CD4-positive, CD25-positive, alpha-beta regulatory T cell (primary cell): ENCODE measurements around the gene MID1. TPM values are rescaled to one million over a fixed set of nuclear protein-coding genes. Genes with fewer than 3 reads are reported as not detected.

Source experiments
- ATAC-seq, 2 donors: fragments of 150-1000 bp; cut with Tn5 transposase; one replicate each; pipeline ENCODE4 v1.10.0; 2021; ENCODE audit warnings: low read depth in 2 of 2, moderate number of reproducible peaks in 2 of 2, moderate library complexity in 1 of 2
- DNase-seq, 3 donors: peaks; one replicate each; pipeline versions ENCODE4 v3.0.0 to v3.0.0-alpha.2; 2012 to 2022; ENCODE audit warnings: mixed read lengths in 1 of 3
- H3K27ac ChIP-seq: one replicate; pipeline ENCODE4 v1.7.0; 2013; ENCODE audit warnings: mild to moderate bottlenecking, low read length; ENCODE audit not compliant: insufficient read depth, poor library complexity, severe bottlenecking
- H3K27me3 ChIP-seq: one replicate; pipeline ENCODE4 v1.7.0; 2013; ENCODE audit warnings: low read length; ENCODE audit not compliant: control insufficient read depth, insufficient read depth
- H3K36me3 ChIP-seq: one replicate; pipeline ENCODE4 v1.7.0; 2013; ENCODE audit warnings: mild to moderate bottlenecking, low read length, moderate library complexity; ENCODE audit not compliant: control insufficient read depth, insufficient read depth
- H3K4me1 ChIP-seq: 2 replicates; pipeline ENCODE4 v1.7.0; 2013; ENCODE audit warnings: mild to moderate bottlenecking, low read length; ENCODE audit not compliant: insufficient read depth, control insufficient read depth, poor library complexity, severe bottlenecking
- H3K4me3 ChIP-seq: one replicate; pipeline ENCODE4 v1.7.0; 2013; ENCODE audit warnings: low read depth, mild to moderate bottlenecking, low read length, moderate library complexity
- H3K9me3 ChIP-seq, 2 experiments: 1 replicate in 1 of 2; 2 replicates in 1 of 2; pipeline ENCODE4 v1.7.0; 2013; ENCODE audit warnings: low read length in 2 of 2, mild to moderate bottlenecking in 1 of 2, moderate library complexity in 1 of 2; ENCODE audit not compliant: control insufficient read depth in 2 of 2
- H3K27ac Mint-ChIP-seq, 3 donors: one replicate each; pipeline ENCODE4 v1.8.0; 2020 to 2022; ENCODE audit warnings: mild to moderate bottlenecking in 3 of 3, mixed read lengths in 3 of 3, moderate library complexity in 2 of 3
- H3K27me3 Mint-ChIP-seq: one replicate; pipeline ENCODE4 v1.8.0; 2022; ENCODE audit warnings: mild to moderate bottlenecking, mixed read lengths
- H3K36me3 Mint-ChIP-seq: one replicate; pipeline ENCODE4 v1.8.0; 2020; ENCODE audit warnings: mixed read lengths
- H3K4me1 Mint-ChIP-seq, 4 donors: one replicate each; pipeline ENCODE4 v1.8.0; 2020 to 2022; ENCODE audit warnings: mixed read lengths in 4 of 4, mild to moderate bottlenecking in 1 of 4
- H3K4me3 Mint-ChIP-seq, 4 donors: one replicate each; pipeline ENCODE4 v1.8.0; 2020 to 2022; ENCODE audit warnings: mild to moderate bottlenecking in 4 of 4, mixed read lengths in 4 of 4, moderate library complexity in 3 of 4
- H3K9me3 Mint-ChIP-seq, 7 donors: one replicate each; pipeline ENCODE4 v1.8.0; 2020 to 2022; ENCODE audit warnings: mixed read lengths in 7 of 7, mild to moderate bottlenecking in 3 of 7, moderate library complexity in 2 of 7
- polyA plus RNA-seq, 4 donors: library from polyadenylated mRNA; unstranded; fragments of 300-500 nt; fragmentation: Illumina TruSeq; gene quantifications; one replicate each; pipeline ENCODE4 v1.2.3, GENCODE V29; 2021
- total RNA-seq: library from RNA; stranded (reverse); gene quantifications from one replicate; pipeline ENCODE4 v1.2.3, GENCODE V29; 2022

The MID1 gene
- total and polyA plus RNA-seq, 5 donors from 2014 or later = not detected

DNA sequence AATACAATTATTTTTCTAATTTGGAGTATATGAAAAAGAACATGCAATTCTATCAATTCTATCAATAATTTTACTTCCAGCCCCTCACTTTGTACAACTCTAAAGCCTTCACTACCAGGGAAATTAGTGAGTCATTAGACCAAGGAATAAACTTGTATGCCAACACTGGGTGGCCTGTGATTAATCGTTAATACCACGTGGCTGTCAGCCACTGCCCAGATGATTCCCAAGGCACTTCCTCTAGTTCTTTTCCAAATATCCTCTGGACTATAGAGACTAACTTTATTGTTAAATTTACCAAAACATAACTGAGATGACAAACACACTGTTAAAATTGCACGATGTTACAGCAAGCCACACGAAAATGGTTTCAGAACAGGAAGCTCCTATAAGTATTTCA lies 45.7 kb downstream of the MID1 start:
- Mint-ChIP-seq H3K36me3 (no peaks in the 10 kb centered on the region), H3K9me3 (peaks cover 0 to 3% (median 0%) of the 10 kb centered on the region in 7 donors), H3K4me1 (no peaks in the 10 kb centered on the region), H3K27ac (no peak overlapping the region), H3K27me3 (no peaks in the 10 kb centered on the region), H3K4me3 (no peak overlapping the region)
- H3K27me3 ChIP-seq = no peaks in the 10 kb centered on the region
- no peaks in the 10 kb centered on the region for H3K36me3 ChIP-seq
- no peaks in the 10 kb centered on the region for H3K9me3 ChIP-seq
- ATAC-seq (no peak), DNase-seq (no peak)
- no peak overlapping the region for H3K27ac ChIP-seq
- H3K4me3 ChIP-seq = no peak overlapping the region
- no peaks in the 10 kb centered on the region for H3K4me1 ChIP-seq

DNA sequence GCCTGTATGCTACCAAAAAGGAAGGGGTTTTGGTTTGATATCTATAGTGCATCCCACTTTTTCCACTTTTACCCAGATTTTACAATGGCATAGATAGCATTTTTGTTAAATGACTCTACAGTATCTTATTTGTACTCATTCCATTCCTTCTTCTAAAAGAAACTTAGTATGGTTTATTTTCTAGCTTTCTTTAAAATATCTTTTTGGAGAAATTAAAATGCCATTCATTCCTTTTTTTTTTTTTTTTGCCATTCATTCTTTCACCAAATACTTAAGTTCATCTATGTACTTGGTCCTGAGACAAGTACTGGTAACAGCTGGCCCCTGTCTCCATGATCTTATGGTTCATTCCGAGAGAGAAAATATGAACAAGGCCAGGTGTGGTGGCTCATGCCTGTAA lies 49.1 kb downstream of the MID1 start:
- ATAC-seq (no peak), DNase-seq (no peak)
- H3K36me3 Mint-ChIP-seq = no peaks in the 10 kb centered on the region
- H3K4me1 Mint-ChIP-seq = no peaks in the 10 kb centered on the region
- Histone ChIP-seq H3K4me3 (no peak overlapping the region), H3K27ac (no peak overlapping the region), H3K27me3 (no peaks in the 10 kb centered on the region), H3K4me1 (no peaks in the 10 kb centered on the region), H3K9me3 (no peaks in the 10 kb centered on the region), H3K36me3 (no peaks in the 10 kb centered on the region)
- no peaks in the 10 kb centered on the region for H3K27me3 Mint-ChIP-seq
- peaks cover 0 to 4% (median 0%) of the 10 kb centered on the region in 7 donors for H3K9me3 Mint-ChIP-seq
- no peak overlapping the region for H3K4me3 Mint-ChIP-seq
- H3K27ac Mint-ChIP-seq = no peak overlapping the region

GRCh38 chrX:10570601-10571000 lies 49.8 kb downstream of the MID1 start:
- no peak overlapping the region for H3K4me3 ChIP-seq
- no peaks in the 10 kb centered on the region for H3K36me3 ChIP-seq
- no peak for ATAC-seq
- H3K9me3 ChIP-seq = no peaks in the 10 kb centered on the region
- Mint-ChIP-seq H3K36me3 (no peaks in the 10 kb centered on the region), H3K4me3 (no peak overlapping the region), H3K27ac (no peak overlapping the region), H3K4me1 (no peaks in the 10 kb centered on the region), H3K27me3 (no peaks in the 10 kb centered on the region), H3K9me3 (peaks cover 0 to 4% (median 0%) of the 10 kb centered on the region in 7 donors)
- H3K4me1 ChIP-seq = no peaks in the 10 kb centered on the region
- no peak overlapping the region for H3K27ac ChIP-seq
- DNase-seq = no peak
- H3K27me3 ChIP-seq = no peaks in the 10 kb centered on the region

DNA sequence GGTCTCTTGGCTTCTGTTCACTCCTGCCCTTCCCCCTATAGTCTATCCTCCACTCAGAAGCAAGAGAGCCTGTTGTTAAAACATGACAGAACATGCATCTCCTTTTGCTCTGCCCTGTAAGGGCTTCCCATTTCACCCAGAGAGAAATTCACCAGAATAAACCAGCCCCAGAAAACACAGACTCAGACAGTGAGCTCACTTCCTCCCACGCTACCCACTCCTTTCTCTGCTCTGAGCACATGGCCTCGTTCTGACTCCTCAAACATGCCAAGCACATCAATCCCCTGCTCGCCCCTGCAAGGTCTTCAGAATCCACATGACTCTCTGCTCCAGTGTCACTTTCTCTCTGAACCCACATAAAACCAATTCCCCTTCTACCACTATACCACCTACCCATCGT lies 50.4 kb downstream of the MID1 start:
- ATAC-seq = no peak
- H3K27me3 ChIP-seq = no peaks in the 10 kb centered on the region

DNA sequence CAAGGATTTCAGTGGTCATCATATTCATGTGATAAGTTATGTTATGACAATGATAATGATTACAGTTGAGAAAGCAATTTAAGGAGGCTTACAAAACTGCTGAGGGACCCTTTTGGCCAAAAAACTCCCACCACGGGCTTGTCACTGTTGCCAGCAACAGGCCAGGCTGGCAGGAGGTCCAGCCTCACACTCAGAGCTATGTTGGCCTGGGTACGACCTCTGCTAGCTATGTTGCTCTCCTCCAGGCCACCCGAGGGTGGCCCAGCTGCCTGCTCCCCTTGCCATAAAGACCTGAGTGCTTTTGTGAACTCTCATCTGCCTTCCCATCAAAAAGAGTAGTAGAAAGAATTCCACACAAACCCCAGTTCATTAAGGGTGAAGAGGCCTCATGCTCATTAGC lies 52.0 kb downstream of the MID1 start:
- Histone ChIP-seq H3K27me3 (no peaks in the 10 kb centered on the region), H3K36me3 (no peaks in the 10 kb centered on the region), H3K9me3 (no peaks in the 10 kb centered on the region), H3K4me3 (no peak overlapping the region), H3K4me1 (no peaks in the 10 kb centered on the region), H3K27ac (no peak overlapping the region)
- Mint-ChIP-seq H3K4me3 (no peak overlapping the region), H3K36me3 (no peaks in the 10 kb centered on the region), H3K27ac (no peak overlapping the region), H3K27me3 (no peaks in the 10 kb centered on the region), H3K9me3 (peaks cover 0 to 4% (median 0%) of the 10 kb centered on the region in 7 donors), H3K4me1 (no peaks in the 10 kb centered on the region)
- no peak for ATAC-seq
- no peak for DNase-seq

More for the DNA sequence above, 50.4 kb downstream of the MID1 start:
- H3K36me3 ChIP-seq = no peaks in the 10 kb centered on the region
- Mint-ChIP-seq H3K4me1 (no peaks in the 10 kb centered on the region), H3K9me3 (peaks cover 0 to 4% (median 0%) of the 10 kb centered on the region in 7 donors), H3K36me3 (no peaks in the 10 kb centered on the region), H3K27me3 (no peaks in the 10 kb centered on the region), H3K27ac (no peak overlapping the region), H3K4me3 (no peak overlapping the region)
- no peaks in the 10 kb centered on the region for H3K4me1 ChIP-seq
- no peak overlapping the region for H3K27ac ChIP-seq
- no peaks in the 10 kb centered on the region for H3K9me3 ChIP-seq
- DNase-seq = no peak
- no peak overlapping the region for H3K4me3 ChIP-seq

DNA sequence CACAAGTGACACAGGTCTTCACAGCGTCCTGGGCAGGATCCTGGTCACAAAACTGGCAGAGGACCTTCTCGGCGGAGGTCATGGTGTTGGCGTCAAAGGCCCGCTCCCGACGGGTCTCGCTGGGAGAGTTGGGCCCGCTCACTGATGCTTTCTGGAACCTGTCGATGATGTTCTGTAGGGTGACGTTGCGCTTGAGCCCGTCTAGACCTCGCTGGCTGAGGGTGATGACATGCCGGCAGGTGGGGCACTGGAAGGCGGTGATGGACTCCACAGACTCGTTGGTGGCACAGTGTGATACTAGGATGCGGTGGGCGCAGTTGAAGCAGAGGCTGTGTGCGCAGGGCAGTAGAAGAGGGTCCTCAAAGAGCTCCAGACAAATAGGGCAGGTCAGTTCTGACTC lies 53.2 kb downstream of the MID1 start:
- DNase-seq (no peak), ATAC-seq (no peak)
- Mint-ChIP-seq H3K4me1 (no peaks in the 10 kb centered on the region), H3K27me3 (no peaks in the 10 kb centered on the region), H3K4me3 (no peak overlapping the region), H3K27ac (no peak overlapping the region), H3K36me3 (no peaks in the 10 kb centered on the region), H3K9me3 (peaks cover 0 to 4% (median 0%) of the 10 kb centered on the region in 7 donors)
- Histone ChIP-seq H3K36me3 (no peaks in the 10 kb centered on the region), H3K4me1 (no peaks in the 10 kb centered on the region), H3K27ac (no peak overlapping the region), H3K27me3 (no peaks in the 10 kb centered on the region), H3K4me3 (no peak overlapping the region), H3K9me3 (no peaks in the 10 kb centered on the region)

DNA sequence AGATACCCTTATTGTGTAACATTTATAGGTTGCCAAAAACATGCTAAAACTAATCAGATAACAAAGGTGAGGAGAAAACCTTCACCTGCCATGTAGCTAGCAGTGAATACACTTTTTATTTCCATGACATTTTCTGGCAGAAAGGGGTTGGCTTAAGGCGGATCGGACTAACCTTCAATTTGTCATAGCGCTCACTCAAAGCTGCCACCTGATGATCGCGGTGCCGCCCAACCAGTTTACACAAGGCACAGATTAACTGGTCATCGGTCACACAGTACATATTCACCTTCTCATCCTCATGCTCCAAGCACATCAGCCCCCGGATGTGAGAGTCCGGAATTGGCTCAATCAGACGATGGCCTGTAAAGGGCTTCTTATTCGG lies 53.7 kb downstream of the MID1 start:
- H3K27me3 Mint-ChIP-seq = no peaks in the 10 kb centered on the region
- ATAC-seq (no peak), DNase-seq (no peak)
- H3K9me3 ChIP-seq = no peaks in the 10 kb centered on the region
- H3K27me3 ChIP-seq = no peaks in the 10 kb centered on the region
- H3K4me3 ChIP-seq = no peak overlapping the region
- H3K36me3 ChIP-seq = no peaks in the 10 kb centered on the region
- H3K4me1 ChIP-seq = no peaks in the 10 kb centered on the region
- peaks cover 0 to 4% (median 0%) of the 10 kb centered on the region in 7 donors for H3K9me3 Mint-ChIP-seq
- H3K4me3 Mint-ChIP-seq = no peak overlapping the region
- peak overlapping the region in 1 of 3 donors; percentile 92 for H3K27ac Mint-ChIP-seq
- H3K4me1 Mint-ChIP-seq = no peaks in the 10 kb centered on the region
- H3K36me3 Mint-ChIP-seq = no peaks in the 10 kb centered on the region
- H3K27ac ChIP-seq = no peak overlapping the region

DNA sequence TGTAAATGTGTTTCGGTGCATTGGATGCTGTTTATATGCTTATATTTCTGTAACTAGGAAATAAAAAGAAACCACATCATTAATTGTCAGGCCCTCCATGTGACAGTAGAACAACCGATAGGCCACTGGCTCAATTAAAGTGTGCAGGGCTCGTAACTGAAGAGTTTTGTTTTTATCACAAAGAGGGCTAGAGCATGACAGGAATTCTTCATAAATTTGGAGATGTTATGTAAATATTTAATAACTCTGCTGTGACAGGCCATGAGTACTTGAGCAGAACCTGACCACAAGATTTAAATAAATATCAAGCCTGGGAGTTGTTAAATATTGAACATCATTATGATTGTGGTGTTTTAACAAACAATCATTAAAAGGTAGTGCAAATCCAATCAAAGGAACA lies 55.9 kb downstream of the MID1 start:
- H3K36me3 Mint-ChIP-seq = no peaks in the 10 kb centered on the region
- H3K27ac ChIP-seq = no peak overlapping the region
- no peaks in the 10 kb centered on the region for H3K27me3 Mint-ChIP-seq
- H3K36me3 ChIP-seq = no peaks in the 10 kb centered on the region
- ATAC-seq (no peak), DNase-seq (no peak)
- H3K4me3 Mint-ChIP-seq = no peak overlapping the region
- peaks cover 0 to 1% (median 0%) of the 10 kb centered on the region in 7 donors for H3K9me3 Mint-ChIP-seq
- no peak overlapping the region for H3K4me3 ChIP-seq
- no peak overlapping the region for H3K27ac Mint-ChIP-seq
- no peaks in the 10 kb centered on the region for H3K4me1 Mint-ChIP-seq
- no peaks in the 10 kb centered on the region for H3K4me1 ChIP-seq
- H3K27me3 ChIP-seq = no peaks in the 10 kb centered on the region
- H3K9me3 ChIP-seq = no peaks in the 10 kb centered on the region
